Large intestine (tissue), 1 donor: Measurements from ENCODE around the gene ARHGEF26. TPM values are rescaled to one million over a fixed set of nuclear protein-coding genes. Genes with fewer than 3 reads are reported as not detected.

Experiments
- polyA plus RNA-seq: library from polyadenylated mRNA; unstranded; fragments of 120-200 nt; gene quantifications from one replicate; pipeline ENCODE4 v1.2.1, GENCODE V29; 2013

The ARHGEF26 gene
- polyA plus RNA-seq, 1 donor: 12.6 TPM

Other genes starting within 250 kb of the ARHGEF26 start
- gene DHX36, start 203.1 kb downstream of the ARHGEF26 start, polyA plus RNA-seq: 51.9 TPM